NB4 (cell line): ENCODE measurements around the gene KIR3DL3.
"Not testable (repeated sequence)": the region's sequence is repeated elsewhere in the genome, so short reads cannot be mapped to it uniquely, and the experiment has no call there.

Experiments
- CTCF ChIP-seq: IDR thresholded peaks from one replicate; pipeline ENCODE4 v1.5.1; 2012; ENCODE audit warnings: low read depth, low read length
- MAX ChIP-seq: IDR thresholded peaks from 2 replicates; pipeline ENCODE4 v1.6.1; 2011; ENCODE audit warnings: low read depth, low read length
- POLR2A ChIP-seq: IDR thresholded peaks from 2 replicates; pipeline ENCODE4 v1.6.1; 2011; ENCODE audit warnings: mild to moderate bottlenecking; ENCODE audit not compliant: insufficient read length; ENCODE audit errors: extremely low read depth

DNA sequence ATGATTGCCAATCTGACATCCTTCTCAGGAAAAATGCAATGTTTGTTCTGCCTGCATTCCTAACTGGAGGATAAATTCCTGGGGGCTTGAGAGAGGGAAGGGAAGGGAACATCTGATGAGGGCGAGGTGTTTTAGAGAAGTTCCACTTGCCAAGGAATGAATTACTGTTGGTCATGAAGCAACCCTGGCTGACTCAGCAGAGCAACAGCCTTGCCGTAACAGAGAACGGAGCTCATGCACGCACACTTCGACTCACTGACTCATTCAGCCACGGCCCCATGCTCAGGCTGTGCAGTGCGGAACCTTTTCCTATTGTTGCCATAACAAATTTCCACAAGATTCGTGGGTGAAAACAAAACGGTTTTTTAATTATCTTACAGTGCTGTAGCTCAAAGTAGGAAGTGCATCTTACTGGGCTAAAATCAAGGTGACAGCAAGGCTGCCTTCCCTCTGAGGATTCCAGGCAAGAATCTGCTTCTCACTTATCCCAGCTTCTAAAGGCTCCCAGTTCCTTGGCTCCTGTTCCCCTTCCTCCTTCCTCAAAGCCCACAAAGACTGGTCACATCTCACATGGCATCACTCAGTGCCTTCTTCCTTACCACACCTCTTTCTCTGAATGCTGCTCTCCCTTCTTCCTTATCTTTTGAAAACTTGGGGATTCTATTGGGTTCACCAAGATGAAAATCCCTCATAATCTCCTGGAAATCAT is 23.5 kb downstream of the KIR3DL3 start:
- not testable (repeated sequence) for TF ChIP-seq CTCF, POLR2A, MAX
